ENCODE results near the gene STXBP5.

- TF ChIP-seq ZNF274 (IDR thresholded peaks at IDR 0.05; ENCODE audit: low read depth, low read length) (no peak), YY1 (IDR thresholded peaks at IDR 0.05; ENCODE audit: insufficient read depth, insufficient read length) (no peak)
These were observed 81.1 kb downstream of the STXBP5 start for GRCh38 chr6:147285087-147285855.
